Epidermal melanocyte (primary cell): Measurements from ENCODE around the gene CEMIP.
A peak's percentile ranks its signal among the peaks of the same experiment; 100 is the strongest.

Experiments used
- DNase-seq: peaks from one replicate; pipeline ENCODE4 v3.0.0; 2011; ENCODE audit warnings: low spot score; ENCODE audit not compliant: insufficient read length

The CEMIP gene

DNA sequence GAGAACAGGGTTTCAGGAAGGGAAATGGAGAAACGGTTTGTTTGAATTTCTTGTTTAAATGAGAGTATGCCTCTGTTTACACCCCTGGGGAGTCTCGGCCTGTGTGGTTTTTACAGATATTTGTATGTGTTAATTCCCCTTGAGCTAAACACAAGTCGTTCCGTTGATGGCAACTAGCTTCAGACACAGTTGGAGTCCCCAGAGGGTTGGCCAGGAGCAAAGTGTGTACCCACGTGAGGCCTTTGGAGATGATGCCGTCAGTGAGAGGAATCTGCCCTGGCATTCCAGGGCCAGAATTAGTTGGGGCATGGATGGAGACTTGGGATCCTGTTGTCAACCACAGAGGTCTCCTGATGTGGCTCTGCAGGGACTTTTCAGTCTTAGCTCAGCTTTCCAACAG, 44.0 kb downstream of the CEMIP start:
- DNase-seq, result no peak

DNA sequence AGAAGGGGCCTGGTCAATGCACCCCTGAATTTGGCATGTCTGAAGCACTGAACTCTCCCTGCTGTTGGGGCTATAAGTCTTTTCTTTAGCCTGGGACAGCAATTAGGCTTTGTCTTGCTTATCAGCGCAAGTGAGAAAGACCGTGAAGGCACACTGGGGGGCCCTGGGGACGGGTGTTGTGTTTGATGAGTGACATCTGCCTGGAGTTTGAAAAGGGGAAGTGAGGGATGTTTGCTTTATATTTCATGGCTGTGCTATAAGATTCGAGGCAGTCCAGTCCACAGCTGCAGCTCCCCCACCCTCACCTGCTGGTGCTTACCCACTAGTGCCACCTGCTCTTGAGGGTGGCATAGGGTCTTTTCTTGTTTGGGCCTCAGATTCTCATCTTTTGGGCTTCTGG, 44.8 kb downstream of the CEMIP start:
- no peak for DNase-seq

DNA sequence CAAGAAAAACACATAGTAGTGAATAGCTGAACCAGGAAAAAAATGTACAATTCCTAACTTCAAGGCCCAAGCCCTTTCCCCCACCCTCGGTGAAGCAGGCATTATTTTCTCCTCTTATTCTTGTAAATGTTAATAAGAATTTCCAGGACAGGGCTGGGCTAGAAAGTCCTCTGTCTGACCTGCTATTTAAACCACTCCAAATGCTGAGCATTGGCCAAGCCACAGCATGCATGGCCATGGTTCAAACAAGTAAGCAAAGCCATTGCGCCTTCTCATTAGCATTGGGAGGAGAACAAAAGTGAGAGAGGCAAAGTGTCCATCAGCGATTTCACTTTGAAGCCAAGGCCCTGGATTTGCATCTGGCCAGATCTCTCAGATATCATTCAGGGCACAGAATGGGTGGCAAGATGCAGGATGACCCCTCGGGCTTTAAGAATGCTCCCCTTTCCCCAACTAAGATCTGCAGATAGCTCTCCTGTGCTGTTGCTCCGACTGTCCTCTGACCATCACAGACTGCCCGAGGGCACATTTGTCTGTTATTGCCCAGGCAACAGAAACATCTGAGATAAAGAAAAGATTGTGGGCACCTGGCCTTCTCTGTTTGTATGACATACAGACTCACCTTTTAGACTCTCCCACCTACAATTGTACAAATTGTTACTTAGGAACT, 46.3 kb downstream of the CEMIP start:
- DNase-seq, result no peak

DNA sequence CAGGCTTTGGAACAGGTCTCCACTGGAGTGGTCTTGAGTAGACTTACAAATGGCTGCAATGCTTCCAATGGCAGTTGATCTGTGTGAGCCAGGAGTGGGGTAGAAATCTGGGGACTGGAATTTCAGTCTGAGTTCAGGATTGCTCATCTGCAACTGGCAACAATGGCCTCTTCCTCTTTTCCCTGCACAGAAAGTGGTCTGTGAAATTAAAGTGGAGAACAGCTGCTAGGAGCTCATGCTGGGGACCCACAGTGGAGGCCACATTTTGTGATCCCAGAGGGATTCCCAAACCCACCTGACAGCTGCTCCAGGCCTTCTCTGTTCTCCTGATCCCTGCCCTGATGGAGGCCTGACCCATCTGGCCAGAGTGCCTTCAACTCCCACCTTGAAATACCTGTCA, 49.6 kb downstream of the CEMIP start:
- no peak for DNase-seq

DNA sequence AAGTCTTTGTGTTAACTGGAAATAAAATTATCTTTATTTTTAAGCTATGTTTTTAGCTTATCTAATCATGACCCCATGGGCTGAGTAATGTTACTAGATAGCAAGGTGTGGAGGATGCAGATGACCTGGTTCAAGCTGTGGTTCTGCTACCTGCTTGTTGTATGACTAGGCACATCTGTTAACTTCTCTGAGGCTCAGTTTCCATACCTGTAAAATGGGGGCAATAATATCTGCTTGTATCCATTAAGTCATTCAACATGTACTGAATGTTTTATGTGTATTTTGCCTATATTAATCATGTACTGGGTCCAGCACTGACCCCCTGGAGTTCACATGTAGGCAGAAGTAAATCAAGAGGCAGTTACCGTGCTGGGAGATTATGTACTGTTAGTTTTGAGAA, 51.5 kb downstream of the CEMIP start:
- no peak for DNase-seq

DNA sequence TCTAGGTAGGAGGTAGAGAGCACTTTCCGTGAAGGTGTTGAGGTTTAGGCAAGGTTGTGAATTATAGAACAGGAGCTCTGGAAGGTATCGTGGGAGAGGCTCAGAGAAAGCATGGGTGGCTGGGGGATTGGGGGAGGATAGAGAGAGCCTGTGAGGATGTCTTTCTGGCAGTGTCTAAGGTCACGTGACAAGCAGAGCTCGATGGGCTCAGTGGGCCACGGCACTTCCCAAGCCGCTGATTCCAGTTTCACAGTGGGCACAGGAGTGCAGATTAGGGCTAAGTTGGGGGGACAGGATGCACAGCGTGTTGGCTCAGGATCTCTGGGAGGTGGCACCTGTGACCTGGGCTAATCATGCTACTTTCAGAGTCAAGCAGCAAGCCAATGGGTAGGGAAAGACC, 52.0 kb downstream of the CEMIP start:
- no peak for DNase-seq

DNA sequence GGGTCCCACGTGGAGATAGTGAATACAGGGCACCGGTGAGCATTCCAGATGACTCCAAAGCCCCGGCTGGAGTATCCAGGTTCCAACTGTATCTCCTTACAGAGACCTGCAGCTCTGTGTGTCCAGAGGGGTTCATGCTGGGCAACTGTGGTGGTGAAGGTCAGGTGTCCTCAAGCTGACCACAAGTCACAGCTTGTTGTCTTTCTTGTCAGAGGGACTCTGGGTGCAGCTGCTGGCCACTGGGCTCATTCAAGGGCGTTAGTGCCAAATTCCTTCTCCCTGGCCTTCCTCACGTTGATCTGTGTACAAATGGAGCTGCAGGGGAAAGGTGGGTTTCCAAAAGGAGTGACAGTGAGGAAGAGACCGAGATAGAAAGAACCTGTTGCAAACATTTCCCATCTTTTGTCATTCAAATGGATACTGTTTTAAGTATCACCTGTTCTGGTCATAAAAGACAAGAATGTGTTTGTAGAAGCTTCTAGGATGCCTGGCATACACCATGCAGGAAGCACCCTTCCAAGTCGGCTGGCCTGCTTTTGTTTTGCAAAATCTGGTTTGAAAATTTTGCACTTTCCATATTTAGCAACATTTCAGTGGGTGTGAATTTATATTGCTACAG, 52.5 kb downstream of the CEMIP start:
- no peak for DNase-seq

DNA sequence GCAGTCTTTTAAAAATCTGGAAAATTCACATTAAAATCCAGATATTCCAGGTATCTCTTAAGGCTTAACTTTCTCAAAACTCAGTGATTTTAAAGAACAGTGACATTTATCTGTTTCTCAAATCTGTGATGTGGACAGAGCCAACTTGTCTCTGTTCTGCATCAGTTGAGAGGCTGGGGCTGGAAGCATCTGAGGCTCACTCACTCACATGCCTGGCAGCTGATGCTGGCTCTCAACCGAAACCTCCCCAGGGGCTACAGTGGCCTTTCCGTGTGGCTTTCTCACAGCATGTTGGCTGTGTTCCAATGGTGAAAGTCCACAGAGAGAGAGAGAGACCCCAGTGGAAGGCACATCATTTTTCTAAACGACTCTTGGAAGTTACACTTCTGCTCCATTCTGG, 53.5 kb downstream of the CEMIP start:
- peak; percentile 75 for DNase-seq

DNA sequence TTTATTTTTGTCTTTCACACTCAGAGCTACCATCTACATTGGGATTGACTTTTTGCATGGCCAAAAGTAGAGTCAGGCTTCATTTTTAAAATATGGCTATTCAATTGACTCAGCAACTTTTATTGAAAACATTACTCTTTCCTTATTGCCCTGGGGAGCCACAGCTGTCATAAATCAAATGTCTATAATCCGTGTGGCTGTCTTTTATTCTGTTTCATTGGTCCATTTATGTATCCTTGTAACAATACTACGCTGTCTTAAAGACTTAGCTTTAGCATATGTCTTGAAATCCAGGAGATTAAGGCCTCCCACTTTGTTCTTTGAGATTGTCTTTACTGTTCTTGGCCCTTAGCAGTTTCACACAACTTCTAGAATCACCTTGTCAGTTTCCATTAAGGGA, 55.2 kb downstream of the CEMIP start:
- no peak for DNase-seq

DNA sequence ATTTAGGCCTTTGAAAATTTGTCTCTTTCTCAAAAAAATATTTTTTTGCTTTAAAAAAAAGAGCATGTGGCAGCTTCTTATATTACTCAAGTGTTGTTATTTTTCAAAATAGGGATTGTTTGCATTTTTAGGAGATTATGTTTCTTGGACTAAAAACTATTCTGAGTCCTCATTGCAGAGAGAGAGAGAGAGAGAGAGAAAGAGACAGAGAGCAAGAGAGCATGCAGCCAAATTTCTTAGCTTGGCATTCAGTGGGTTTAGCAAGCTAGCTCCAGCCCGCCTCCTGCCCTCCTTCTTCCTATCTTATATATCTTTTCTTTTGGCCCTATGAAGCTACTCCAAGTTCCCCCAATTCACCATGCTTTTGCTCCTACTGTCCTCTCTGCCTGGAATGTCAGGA, 55.7 kb downstream of the CEMIP start:
- no peak for DNase-seq

DNA sequence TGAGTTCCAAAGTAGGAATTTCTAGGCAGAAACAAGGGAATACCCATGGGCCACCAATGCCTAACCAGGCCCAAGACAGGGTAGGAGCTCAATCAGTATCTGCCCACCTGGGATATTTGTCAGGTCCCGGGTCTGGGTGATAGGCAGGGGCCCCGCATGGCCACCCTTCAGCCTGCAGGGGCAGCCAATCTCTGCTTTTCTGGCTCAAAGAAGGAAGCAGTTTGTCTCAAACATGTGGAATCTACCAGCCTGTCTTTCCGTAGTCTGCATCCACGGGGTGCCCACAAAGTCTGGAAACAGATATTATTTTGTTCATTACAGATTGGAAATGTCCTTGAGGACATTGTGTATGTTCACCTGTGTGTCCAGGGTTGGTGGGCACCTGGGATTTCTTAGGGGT, 56.2 kb downstream of the CEMIP start:
- no peak for DNase-seq

DNA sequence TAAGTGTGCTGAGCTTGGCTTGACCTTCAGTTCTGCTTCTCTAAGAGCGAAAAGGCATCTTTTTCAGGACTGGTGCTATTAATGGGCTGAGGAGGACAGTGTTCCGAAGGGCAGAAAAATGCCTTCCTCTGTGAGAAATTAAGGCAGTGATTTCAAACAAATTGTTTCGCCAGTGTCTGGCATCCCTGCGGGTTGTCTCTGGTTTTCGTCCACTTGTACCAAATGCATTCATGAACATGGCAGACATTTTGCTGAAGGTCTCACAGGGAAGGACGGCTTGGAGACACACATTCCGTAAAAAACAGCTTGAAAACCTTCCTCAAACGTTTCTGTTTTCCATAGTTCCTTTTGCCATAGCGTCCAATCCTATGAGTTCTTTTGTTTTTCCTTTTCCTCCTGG, 57.1 kb downstream of the CEMIP start:
- no peak for DNase-seq

DNA sequence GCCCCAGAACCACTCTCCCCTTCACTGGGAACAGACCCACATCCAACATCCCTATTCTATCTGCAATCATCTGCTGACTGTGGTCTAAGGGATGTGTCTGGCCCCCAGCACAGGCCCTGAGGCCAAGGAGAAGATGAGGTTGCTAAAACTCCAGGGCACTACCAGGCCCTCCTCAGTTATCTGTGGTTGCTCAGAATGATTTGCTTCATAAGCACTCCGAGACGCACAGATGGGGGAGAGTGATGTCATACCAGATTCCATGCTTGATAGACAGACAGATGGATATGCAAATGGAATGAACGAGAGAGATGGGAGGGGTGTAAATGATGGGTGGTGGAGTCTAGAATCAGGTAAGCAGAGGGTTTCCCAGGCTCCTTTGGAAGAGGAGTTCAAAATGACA, 57.8 kb downstream of the CEMIP start:
- no peak for DNase-seq

DNA sequence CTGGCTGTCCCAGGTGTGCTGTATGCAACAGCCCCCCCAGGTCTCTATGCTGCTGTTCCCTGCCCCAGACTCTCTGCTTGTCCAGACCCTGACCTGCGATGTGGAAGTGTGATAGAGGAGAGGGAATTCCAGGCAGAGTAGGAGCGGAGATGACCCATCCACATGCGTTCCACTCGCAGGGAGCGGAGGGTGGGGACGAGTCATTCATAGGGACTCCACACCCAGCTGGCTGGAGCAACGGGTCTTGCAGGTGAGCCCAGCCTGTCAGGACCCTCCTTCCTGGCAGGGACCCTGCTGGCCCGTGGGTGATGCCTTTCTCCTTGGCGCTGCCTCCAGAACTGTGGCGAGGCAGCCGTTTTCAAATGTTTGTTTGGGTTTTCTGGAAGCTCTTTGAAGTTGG, 58.8 kb downstream of the CEMIP start:
- DNase-seq, result no peak

DNA sequence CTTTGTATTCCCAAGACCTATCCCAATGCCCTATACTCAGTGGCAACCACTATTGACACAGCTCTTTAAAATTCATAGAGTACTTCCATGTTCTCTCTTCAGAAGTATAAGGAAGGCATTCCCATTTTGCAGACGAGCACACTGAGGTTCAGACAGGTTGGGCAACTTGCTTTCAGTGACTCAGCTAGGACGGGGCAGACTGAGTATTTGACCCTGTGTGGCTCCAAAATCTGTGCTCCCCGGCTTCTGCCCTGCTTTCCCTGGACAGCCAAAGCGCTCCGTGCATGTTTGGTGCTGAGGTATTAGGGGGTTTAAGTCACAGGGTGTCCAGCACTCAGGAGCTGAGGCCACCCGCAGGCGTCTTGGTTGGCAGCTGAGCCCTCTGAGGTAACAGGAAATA, 59.5 kb downstream of the CEMIP start:
- no peak for DNase-seq

DNA sequence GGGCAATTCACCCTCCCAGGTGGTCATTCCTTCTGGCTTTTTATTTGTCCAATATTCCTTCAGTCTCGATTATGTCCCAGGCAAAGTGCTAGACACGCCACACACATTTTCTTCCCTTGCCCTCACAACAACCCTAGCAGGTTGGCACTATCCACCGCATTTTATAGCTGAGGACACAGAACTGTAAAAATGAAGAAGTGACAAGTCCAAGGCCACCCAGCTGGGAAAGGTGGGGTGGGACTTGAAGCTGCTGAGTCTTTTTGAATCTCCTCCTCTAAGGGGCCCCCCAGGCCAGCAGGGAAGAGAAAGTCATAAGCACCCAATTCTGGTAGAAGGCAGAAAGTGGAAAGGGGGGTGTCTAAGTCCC, 60.6 kb downstream of the CEMIP start:
- DNase-seq, result no peak

DNA sequence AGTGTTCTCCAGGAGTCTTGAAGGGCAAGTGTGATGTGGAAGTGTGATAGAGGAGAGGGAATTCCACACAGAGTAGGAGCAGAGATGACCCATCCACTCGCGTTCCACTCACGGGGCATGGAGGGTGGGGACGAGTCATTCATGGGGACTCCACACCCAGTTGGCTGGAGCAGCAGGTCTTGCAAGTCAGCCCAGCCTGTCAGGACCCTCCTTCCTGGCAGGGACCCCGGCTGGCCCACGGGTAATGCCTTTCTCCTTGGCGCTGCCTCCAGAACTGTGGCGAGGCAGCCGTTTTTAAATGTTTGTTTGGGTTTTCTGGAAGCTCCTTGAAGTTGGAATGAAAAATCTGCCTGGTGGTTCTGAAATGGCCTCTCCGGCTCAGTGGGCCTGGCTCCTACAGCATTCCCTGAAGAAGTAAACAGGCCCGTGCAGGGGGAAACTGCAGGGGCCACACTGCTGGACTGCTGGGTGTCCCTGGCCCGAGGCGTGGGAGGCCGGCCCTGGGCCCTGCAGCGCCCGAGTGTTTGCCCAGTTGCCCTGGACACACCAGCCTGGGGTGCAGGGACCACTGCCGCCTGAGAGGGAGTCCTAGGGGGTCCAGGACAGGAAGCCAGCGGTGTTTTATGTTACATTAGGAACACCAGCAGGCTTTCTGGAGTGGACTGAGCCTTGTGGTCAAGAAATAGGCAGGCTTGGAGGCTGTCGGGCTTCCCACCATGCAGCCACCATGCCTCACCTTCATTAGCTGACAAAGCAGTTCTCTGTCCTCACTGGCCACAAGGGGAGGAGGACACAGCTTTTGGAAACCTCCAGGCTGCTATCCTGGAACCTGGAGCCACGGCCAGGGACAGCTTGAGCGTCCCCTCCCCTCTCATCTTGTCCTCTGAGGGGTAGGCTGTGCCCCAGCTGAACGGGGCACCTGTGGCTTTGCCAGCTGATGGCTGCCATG, 61.3 kb downstream of the CEMIP start:
- DNase-seq, result no peak

DNA sequence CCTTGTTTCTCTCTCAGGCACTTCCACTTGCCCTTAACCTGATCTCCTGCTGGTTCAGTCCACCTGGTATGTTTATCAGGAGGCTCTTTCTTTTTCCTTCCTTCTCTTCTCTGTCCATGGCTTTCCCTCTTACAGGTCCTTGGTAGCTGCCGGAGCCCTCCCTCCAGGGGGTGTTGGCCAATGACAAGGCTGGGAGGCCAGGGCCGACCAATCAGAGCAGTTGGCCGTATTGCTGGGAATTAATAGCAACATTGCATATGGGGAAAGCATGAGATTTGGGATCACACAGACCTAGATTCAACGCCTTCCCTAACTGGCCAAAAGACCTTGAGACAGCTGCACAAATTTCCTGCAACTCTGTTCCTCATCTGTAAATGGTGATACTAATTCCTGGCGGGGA, 62.4 kb downstream of the CEMIP start:
- no peak for DNase-seq

DNA sequence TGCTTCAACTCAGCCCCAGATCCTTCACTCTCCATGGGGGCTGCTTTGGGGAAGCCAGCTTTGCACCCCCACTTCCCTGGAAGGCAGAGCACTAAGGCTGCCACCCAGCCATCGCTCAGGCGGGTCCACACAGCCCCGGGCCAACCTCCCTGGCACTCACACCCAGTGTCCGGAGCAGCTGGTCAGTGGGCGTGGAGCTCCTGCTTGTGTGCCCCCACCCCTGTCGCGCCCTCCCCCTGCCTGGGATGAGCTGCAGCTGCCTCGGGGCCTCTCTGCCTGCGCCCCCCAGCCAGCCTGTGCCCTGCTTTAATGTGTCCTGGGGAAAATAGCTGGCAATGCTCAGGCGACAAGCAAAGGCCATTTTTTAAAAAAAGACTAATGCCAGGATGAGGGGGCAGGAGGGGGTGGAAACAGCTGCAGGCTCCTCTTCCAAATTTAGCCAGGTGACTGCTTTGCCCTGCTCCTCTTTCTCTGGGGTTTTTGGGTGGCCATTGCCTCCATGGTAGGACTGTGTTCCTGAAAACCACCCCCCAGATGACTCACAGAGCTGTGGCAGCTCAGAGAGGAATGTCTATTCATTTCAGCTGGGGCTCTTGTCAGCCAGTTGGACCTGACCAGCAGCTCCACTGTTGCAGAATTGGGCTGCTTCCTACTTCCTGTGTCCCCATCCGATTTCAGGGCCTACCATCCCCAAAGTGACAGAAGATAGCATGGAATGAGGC, 65.0 kb downstream of the CEMIP start:
- no peak for DNase-seq

DNA sequence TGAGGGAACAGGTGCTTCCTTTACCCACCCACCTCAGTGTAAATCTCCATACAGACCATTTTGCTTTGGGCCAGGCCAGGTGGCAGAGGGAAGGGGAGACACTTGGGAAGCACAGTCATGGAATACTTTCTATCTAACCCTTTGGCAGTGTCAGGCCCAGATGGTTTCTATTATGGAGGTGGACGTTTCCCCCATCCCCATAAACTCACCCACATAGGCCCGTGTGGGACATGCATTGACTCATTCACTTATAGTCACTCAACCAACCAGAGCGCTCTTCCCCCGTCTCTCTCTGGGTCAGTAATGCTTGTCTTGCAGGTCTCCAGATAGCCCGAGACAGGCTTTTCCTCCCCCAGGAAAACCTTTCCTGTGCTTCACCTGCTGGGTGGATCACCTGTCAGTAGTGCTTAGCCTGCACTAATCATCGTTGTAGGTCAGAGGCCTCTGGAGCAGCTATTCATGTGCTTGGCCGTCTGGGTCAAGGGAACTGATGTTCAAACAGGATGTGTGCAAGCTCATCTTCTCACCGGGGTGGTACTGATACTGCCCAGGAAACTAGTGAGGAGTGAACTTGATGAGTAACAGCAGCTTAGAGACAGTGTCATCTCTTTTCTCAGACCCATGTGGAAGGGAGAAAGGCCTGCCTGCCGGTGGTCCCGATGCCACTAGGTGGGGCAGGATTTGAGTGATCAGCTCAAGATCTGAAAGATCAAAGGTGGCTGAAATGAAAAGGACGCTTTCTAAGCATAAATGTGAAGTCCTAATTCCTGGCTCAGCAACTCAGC, 67.1 kb downstream of the CEMIP start:
- DNase-seq, result no peak

DNA sequence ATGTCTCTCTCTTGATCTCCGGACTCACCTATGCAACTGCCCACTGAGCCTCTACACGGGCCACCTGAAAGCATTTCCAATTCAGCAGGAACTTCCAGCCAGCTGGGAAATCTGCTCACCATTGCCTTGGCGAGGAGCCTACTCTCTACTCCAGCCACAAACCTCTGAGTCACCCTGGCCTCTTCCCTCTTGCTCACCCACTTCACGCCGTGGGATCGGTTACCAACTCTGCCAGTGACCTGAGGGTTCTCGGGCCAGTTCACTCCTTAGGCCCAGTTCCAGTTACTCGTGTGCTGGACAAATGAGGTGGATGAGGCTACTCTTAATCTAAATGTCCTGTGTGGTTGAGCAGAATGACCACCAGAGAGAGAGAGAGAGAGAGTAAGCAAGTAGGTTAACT, 70.1 kb downstream of the CEMIP start:
- DNase-seq, result peak; percentile 50
